GM12891 (cell line): ENCODE results near the gene CCDC159.

Experiments
- DNase-seq: peaks from one replicate; pipeline ENCODE4 v3.0.0; 2011; ENCODE audit warnings: low spot score; ENCODE audit not compliant: insufficient read length
- FAIRE-seq: peaks from 2 replicates; lab custom pipeline; 2011; peaks lifted over from hg19 to GRCh38; lab: Jason Lieb, UNC
- PAX5 ChIP-seq: IDR thresholded peaks from 2 replicates; pipeline ENCODE4 v1.6.1; 2011; ENCODE audit warnings: low read length, moderate library complexity, mild to moderate bottlenecking; ENCODE audit not compliant: insufficient read depth, severe bottlenecking
- POLR2A ChIP-seq: IDR thresholded peaks from 2 replicates; pipeline ENCODE4 v1.6.1; 2011; ENCODE audit warnings: low read depth, low read length, control low read depth
- POLR2AphosphoS5 ChIP-seq: IDR thresholded peaks from 2 replicates; pipeline ENCODE4 v1.6.1; 2011; ENCODE audit warnings: low read depth, low read length, control low read depth
- POU2F2 ChIP-seq: IDR thresholded peaks from 2 replicates; pipeline ENCODE4 v1.6.1; 2011; ENCODE audit warnings: low read depth, mild to moderate bottlenecking, control low read depth, low read length, moderate library complexity
- SPI1 ChIP-seq: IDR thresholded peaks from 2 replicates; pipeline ENCODE4 v1.6.1; 2011; ENCODE audit warnings: low read depth, low read length, control low read depth
- TAF1 ChIP-seq: IDR thresholded peaks from 2 replicates; pipeline ENCODE4 v1.6.1; 2011; ENCODE audit warnings: low read depth, low read length, control low read depth

Gene CCDC159

GRCh38 chr19:11387162-11388034, 41.1 kb downstream of the CCDC159 start:
- TF ChIP-seq POLR2AphosphoS5 (no peak), SPI1 (peak; percentile 1; the same call in 1 of the 2 replicates), POLR2A (no peak), TAF1 (no peak)
- DNase-seq (no peak), FAIRE-seq (no peak)

GRCh38 chr19:11390359-11390758, 44.0 kb downstream of the CCDC159 start:
- TF ChIP-seq POLR2A, result no peak
- DNase-seq (no peak), FAIRE-seq (no peak)

GRCh38 chr19:11390933-11391680, 44.8 kb downstream of the CCDC159 start:
- DNase-seq (no peak), FAIRE-seq (no peak)
- TF ChIP-seq POU2F2 (no peak), TAF1 (no peak), POLR2A (no peak), POLR2AphosphoS5 (no peak), PAX5 (no peak), SPI1 (no peak)

GRCh38 chr19:11397089-11397610, 50.8 kb downstream of the CCDC159 start:
- TF ChIP-seq PAX5 (no peak), SPI1 (no peak), POU2F2 (no peak), POLR2A (no peak)
- DNase-seq, result no peak
- no peak for FAIRE-seq

GRCh38 chr19:11399667-11400066, 53.3 kb downstream of the CCDC159 start:
- no peak for TF ChIP-seq POLR2AphosphoS5
- TF ChIP-seq POLR2A, result no peak
- no peak for TF ChIP-seq SPI1
- TF ChIP-seq TAF1, result no peak
- no peak for TF ChIP-seq PAX5
- TF ChIP-seq POU2F2, result no peak
- FAIRE-seq (no peak), DNase-seq (no peak)

- FAIRE-seq, result no peak
- no peak for DNase-seq
- TF ChIP-seq POLR2AphosphoS5 (no peak), SPI1 (no peak), POLR2A (no peak), PAX5 (no peak), TAF1 (no peak), POU2F2 (no peak)
These were observed 54.5 kb downstream of the CCDC159 start for GRCh38 chr19:11400798-11401197.

- TF ChIP-seq PAX5 (no peak), TAF1 (no peak), SPI1 (no peak), POLR2A (no peak), POU2F2 (no peak), POLR2AphosphoS5 (no peak)
- FAIRE-seq (no peak), DNase-seq (no peak)
These were observed 55.7 kb downstream of the CCDC159 start for GRCh38 chr19:11401808-11402543.
